HG03439 (cell line): ENCODE measurements around the gene SCN3B.

Experiments
- ATAC-seq: cut with Tn5 transposase; IDR thresholded peaks from one replicate; pipeline ENCODE4 v1.9.1; 2021; ENCODE audit warnings: mild to moderate bottlenecking, moderate library complexity; ENCODE audit not compliant: unreplicated experiment

SCN3B gene

GRCh38 chr11:123601136-123601535 lies 53.3 kb downstream of the SCN3B start:
- ATAC-seq: no peak

- no peak for ATAC-seq
Measured at GRCh38 chr11:123597859-123598258, 56.6 kb downstream of the SCN3B start.

DNA sequence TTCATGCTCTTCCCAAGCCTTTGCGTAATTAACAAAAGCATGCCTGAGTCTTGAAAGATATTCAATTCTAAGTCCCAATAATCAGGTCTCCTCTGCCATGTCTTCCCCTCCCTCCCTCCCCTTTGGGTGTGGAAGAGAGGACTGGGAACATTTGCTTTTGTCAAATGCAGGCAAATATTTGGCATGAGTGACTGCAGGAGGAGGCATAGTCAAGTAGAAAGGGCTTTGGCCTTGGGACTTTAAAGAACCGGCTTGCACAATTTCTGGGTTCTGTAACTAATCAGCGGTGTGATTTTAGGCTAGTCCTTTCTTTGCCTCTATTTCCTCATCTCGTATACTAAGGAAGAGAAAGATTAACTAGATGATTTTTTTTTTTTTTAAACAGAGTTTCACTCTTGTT lies 59.5 kb downstream of the SCN3B start:
- no peak for ATAC-seq

- ATAC-seq: no peak
Measured at GRCh38 chr11:123594188-123594901, 60.1 kb downstream of the SCN3B start.

DNA sequence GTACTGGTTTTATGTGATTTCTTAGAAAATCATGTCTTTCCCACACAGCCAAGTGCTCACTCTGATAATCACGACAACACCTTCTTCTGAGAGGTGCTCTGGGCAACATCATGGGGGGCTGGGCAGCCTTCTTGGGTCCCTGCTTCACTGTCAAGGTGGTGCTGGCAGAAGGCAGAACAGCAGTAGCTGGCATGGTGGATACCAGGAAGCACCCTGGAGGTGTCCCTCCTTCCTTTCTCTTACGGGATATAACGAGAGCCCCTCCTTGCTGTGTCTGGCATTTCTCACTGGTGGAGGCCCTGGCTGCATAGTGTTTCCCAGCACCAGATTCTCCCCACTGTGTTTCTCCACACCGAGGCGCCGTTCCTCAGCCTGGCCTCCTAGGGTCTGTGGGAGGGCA lies 60.9 kb downstream of the SCN3B start:
- ATAC-seq: no peak

GRCh38 chr11:123590296-123590912 lies 64.0 kb downstream of the SCN3B start:
- ATAC-seq: no peak

DNA sequence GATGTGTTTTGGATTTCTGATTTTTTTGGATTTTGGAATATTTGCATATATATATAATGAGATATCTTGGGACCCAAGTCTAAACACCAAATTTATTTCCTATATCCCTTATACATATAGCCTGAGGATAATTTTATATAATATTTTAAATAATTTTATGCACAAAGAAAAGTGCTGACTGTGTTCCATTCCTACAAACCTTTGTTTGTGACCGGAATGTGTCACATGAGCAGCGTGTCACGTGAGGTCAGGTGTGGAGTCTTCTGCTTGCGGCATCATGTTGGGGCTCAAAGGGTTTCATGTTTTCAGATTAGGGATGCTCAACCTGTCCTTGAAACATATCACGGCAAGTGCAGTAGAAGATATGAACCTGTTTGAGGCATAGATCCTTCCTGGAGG lies 65.6 kb downstream of the SCN3B start:
- ATAC-seq: no peak

GRCh38 chr11:123588117-123588863 lies 66.1 kb downstream of the SCN3B start:
- ATAC-seq: no peak

DNA sequence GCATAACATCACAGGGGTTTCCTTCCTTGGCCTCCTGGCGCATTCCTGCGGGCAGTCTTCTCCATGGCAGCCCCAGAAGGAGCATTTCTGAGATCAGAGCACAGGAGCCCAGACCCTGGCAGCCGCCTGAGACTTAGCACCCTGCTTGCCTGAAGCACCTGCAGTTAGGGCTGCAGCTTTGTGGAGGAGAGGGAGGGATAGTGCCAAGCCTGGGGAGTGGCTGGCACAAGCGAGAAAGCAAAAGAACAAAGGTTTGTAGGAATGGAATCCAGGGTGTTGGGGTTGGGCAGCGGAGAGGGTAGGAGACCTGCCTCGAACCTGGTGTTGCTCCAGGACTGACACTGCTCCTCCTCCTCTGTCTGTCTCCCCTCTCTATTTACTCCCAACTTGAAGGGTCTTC lies 66.9 kb downstream of the SCN3B start:
- no peak for ATAC-seq

DNA sequence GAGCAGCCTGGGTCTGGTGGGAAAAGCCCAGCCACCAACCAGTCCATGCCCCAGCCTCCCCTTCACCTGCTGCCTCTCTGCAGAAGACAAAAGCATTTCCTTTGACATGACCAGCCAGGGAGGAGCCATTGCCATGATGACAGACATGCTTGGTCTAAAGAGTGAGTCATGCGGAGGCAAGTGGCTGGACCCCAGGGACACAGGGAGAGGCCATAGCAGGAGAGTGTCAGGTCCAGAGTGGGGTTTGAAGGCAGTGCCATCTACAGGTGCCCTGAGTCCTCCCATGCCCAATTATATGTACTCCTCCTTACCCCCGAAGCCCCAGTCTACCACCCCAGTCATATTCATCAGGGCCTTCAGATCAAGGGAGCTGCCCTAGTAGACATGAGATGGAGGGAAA lies 67.4 kb downstream of the SCN3B start:
- ATAC-seq: no peak

GRCh38 chr11:123586568-123586967 lies 67.9 kb downstream of the SCN3B start:
- ATAC-seq: no peak

DNA sequence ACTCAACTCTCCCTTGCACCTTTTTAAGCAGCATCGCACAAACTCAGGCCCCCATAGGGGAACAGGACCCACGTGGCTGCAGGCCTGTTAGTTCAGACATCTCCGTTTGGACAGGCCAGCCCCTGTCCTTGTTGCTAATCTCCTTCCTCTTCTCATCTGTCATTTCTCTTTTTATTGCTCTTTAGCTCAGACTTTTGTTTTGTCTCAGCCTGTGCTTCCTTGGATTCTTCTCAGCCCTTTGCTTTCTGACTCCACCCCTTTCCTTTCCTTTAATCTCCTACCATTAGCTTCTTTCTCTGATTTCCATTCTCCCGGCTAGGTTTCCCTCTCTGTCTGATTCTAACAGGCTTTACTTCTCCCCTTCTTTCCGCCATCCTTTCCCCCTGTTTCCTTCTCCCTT lies 68.7 kb downstream of the SCN3B start:
- ATAC-seq: no peak

- no peak for ATAC-seq
Measured at GRCh38 chr11:123585206-123585605, 69.2 kb downstream of the SCN3B start.

DNA sequence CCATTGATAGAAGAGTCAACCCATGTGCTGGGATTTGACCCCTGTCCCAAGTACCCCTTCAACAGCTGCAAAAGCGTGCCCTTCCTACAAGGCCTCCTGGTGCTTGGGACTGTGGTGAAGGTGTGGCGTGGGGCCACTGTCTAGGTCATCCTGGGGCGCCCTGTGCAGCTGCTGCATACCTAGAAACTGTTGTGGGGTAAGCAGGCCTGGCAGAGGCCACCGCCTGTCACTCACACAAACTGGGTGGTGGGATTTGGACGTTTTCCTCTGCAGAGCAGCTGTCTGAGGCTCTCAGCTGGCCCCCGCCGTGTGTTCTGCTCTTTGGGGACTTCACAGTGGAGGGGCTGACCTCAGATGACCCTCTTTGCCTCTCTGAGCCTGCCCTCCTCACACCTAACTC lies 69.7 kb downstream of the SCN3B start:
- no peak for ATAC-seq

DNA sequence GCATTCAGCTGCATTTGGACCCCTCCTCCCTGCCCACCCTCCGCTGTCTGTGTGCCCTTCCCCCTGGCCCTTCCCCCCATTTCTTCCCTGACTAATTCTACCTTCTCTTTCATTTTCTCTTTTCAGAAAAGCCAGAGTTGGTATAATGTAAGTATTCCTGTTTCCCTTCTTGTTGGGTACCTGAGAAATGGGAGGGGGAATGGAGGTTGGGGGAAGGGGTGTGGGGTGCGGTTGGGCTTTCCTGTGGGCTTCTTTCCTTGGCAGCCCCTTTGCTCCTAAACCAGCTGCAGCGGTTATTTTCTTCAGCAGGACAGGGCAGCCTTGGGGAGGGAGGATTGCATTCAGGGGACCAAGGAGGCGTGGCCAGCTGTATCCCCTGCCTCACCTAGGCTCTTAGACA lies 70.2 kb downstream of the SCN3B start:
- ATAC-seq: no peak

- no peak for ATAC-seq
Measured at GRCh38 chr11:123582992-123583504, 71.4 kb downstream of the SCN3B start.

GRCh38 chr11:123581651-123582399 lies 72.6 kb downstream of the SCN3B start:
- ATAC-seq: no peak

- peak; percentile 66 for ATAC-seq
Measured at GRCh38 chr11:123580557-123581275, 73.7 kb downstream of the SCN3B start.

GRCh38 chr11:123580137-123580536 lies 74.3 kb downstream of the SCN3B start:
- ATAC-seq: no peak

DNA sequence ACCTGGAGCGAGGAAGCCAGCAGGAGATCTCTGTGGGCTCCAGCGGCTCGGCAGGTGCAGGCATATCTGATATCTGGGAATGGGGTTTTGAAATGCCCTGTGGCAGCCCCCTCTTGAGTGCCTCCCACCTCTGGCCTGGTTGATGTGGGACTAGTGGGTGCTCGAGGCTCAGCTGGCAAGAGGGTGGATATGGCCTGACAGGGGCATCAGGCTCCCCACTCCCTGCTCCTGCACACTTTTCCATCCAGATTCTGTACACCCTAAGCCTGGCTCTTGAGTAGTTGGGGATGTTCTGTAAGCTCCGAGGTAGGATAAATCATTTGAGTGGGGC lies 75.0 kb downstream of the SCN3B start:
- no peak for ATAC-seq
